EL (cell line): ENCODE data around the gene HTR3E.
A peak's percentile ranks its signal among the peaks of the same experiment; 100 is the strongest.
"Not testable (repeated sequence)": the region's sequence is repeated elsewhere in the genome, so short reads cannot be mapped to it uniquely, and the experiment has no call there.

Experiments used
- DNase-seq: peaks from one replicate; pipeline ENCODE4 v3.0.0-alpha.2; 2016

Gene HTR3E

GRCh38 chr3:184116017-184116416, 19.2 kb downstream of the HTR3E start:
- no peak for DNase-seq

- DNase-seq = no peak
Observed at GRCh38 chr3:184117636-184118035, 20.8 kb downstream of the HTR3E start.

- DNase-seq = not testable (repeated sequence)
Observed at GRCh38 chr3:184121031-184121430, 24.2 kb downstream of the HTR3E start.

GRCh38 chr3:184126006-184126405, 29.1 kb downstream of the HTR3E start:
- peak; percentile 10 for DNase-seq

GRCh38 chr3:184129012-184129411, 32.1 kb downstream of the HTR3E start:
- DNase-seq = peak; percentile 57

GRCh38 chr3:184132945-184133344, 36.1 kb downstream of the HTR3E start:
- DNase-seq = no peak

- DNase-seq = peak; percentile 88
Observed at GRCh38 chr3:184133840-184134745, 37.2 kb downstream of the HTR3E start.

GRCh38 chr3:184134746-184135148, 37.9 kb downstream of the HTR3E start:
- no peak for DNase-seq

GRCh38 chr3:184135149-184135910, 38.5 kb downstream of the HTR3E start, which contains the start of gene EIF2B5:
Gene EIF2B5 (plus strand): TSS chr3:184135358. CDS start chr3:184135386, 28 bp downstream.
- peak; percentile 93 for DNase-seq

GRCh38 chr3:184135911-184136260, 39.0 kb downstream of the HTR3E start:
- DNase-seq = no peak

- DNase-seq = no peak
Observed at GRCh38 chr3:184140436-184140835, 43.6 kb downstream of the HTR3E start.

GRCh38 chr3:184142199-184142598, 45.3 kb downstream of the HTR3E start:
- no peak for DNase-seq

GRCh38 chr3:184143327-184143726, 46.5 kb downstream of the HTR3E start:
- DNase-seq = no peak

GRCh38 chr3:184144505-184144904, 47.6 kb downstream of the HTR3E start:
- DNase-seq = no peak

- DNase-seq = peak; percentile 48
Observed at GRCh38 chr3:184145111-184145524, 48.3 kb downstream of the HTR3E start.

- DNase-seq = no peak
Observed at GRCh38 chr3:184145751-184146270, 48.9 kb downstream of the HTR3E start.

GRCh38 chr3:184148076-184148475, 51.2 kb downstream of the HTR3E start:
- DNase-seq = no peak

GRCh38 chr3:184149123-184149522, 52.3 kb downstream of the HTR3E start:
- DNase-seq = no peak

GRCh38 chr3:184149770-184150169, 52.9 kb downstream of the HTR3E start:
- DNase-seq = peak; percentile 25

- peak; percentile 64 for DNase-seq
Observed at GRCh38 chr3:184154885-184155643, 58.2 kb downstream of the HTR3E start, which contains the start of gene DVL3. Gene DVL3 (plus strand): TSS chr3:184155377. CDS start chr3:184155636, 259 bp downstream.

- peak; percentile 42 for DNase-seq
Observed at GRCh38 chr3:184155644-184156521, 59.0 kb downstream of the HTR3E start.

- peak; percentile 73 for DNase-seq
Observed at GRCh38 chr3:184156522-184156955, 59.7 kb downstream of the HTR3E start.
